ENCODE results near the gene TDRD3.
A peak's percentile ranks its signal among the peaks of the same experiment; 100 is the strongest.

The TDRD3 gene

DNA sequence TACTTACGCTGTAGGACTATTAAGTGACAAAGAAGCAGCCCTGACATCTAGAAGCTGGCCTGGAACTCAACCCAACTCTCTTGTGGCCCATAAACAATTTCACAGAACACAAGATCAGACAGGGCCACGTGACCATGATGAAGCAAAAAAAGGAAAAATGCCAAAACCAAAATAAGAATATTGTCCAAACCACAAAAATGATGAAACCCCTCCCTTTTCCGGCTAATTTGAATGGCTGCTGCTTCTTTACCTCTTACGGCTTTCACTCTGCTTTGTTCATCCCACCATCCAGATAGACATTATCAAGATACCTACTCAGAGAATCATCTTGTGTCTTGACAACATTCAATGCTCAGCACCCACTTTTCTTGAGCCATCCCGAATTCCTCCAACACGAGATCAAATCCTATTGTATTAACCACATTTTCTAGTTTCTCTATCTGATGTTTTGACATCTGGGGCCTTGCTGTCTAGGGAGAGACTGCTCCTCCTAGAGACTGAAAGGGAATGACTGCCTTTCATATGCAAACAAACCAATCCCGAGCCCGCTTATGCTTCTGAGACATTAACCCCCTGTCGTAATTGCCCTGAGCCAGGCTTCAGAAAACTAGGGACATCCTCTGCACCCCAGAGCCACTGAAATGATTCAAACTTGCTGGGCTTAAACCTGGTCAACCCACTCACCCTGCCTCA lies 186.3 kb downstream of the TDRD3 start:
- DNase-seq, result no peak

DNA sequence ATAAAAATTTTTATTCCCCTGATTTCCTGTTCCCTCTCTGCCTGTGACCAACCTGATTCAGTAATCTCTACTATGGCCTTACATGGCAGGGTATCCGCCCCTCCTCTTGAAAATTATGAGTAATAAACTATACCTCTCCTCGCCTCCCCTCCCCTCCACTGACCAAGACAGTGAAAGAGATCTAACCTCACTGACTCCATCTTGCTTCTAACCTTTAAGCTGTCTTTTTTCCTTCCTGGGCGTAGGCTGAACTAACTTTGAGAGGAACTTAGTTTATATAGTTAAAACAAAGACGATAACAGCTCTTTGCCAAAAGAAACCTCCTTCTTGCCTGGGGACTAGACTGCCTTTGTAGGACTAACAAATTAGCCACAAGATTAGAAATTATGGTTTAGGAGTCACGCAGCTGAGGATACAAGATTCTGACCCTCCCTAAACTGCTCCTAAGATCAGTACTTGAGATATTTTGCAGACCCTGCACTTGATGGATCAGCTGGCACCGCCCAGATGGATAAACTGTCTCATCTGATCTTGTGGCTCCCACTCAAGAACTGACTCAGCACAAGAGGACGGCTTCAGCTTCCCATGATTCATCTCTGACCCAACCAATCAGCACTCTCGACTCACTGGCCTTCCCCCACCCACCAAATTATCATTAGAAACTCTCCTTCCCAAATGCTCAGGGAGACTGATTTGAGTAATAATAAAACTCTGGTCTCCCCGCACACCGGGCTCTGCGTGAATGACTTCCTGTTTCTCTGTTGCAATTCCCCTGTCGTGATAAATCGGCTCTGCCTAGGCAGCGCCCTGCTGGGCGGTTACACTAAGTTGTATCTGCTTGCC lies 187.1 kb downstream of the TDRD3 start:
- no peak for DNase-seq

DNA sequence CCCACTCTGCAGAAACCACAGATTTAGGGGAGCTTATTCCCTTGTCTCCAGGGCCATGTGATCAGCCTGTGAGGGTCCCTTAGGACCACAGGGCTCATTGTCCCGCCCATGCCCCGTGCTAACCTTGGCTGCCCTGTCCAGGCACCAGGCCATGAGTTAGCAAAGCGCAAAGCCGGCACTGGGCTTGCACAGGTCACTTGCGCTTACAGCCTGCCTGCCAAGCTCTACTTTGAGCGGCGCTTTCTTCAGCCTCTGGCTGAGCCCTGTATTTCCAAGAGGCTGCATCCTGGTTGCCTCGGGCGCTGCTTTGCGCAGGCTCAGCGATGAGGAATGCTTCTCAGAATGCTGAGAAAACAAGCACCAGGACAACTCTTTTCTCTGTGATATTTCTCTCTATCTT lies 188.0 kb downstream of the TDRD3 start:
- no peak for DNase-seq

DNA sequence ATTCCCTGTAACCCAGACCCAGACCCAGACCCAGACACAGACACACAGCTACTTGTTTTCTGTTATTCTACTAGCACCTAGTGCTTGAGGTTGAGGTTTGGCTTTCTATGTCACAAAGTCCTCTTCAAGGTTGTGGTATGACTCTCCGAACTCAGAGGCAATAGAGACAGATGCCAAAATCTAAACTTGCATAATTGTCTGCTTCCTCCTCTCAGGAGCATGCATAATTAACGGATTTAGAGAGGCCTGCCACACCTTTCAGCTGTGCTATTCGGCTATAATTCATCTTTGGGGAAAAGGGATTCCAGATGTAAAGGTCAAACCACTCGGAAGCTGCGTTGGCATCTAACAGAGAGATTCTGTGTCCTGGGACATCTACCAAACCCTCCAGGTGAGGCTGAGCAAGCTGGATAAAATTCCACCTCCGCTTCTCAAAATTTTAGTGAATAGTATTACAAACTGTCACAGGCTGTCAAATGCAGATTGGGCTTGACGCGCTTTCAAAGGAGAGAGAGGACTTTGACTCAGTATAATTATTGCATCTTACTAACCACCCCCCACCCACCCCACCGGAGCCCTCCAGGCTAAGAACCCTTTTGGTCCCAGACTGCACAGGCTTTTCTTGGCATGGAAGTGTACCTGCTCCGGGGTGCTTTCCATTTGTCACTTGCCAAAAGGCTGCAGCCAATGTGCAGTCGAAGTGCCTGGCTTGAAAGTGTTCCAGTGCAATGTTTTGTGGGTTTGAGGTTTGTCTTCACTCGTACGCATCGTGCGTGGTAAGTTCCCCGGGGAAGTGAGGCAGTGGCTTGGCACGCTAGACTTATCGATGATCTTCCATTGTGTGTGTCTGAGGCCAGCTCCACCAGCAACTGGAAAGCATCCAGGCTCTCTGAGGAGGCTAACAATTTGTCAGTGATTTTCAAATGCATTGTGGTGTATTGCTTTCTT lies 194.1 kb downstream of the TDRD3 start:
- peak; percentile 27 for DNase-seq

DNA sequence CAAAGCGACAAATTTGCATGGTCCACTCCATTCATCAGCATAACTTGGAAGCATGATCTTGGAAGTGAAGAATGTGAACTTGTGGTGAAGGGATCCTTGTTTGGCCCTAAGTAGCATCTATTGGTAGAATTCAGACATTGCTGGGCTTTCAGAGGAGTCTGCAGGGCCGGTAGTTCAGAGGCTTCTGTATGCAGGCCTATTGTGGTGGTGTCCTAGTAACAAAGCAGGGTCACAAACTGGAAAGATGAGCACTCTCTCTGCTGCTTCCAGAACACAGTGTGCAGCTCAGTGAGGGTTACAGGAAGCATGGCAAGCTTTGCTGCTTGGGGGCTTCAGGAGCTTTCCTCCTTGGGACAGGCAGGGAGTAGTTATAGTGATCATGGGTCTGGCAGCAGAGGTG lies 206.0 kb downstream of the TDRD3 start:
- no peak for DNase-seq

DNA sequence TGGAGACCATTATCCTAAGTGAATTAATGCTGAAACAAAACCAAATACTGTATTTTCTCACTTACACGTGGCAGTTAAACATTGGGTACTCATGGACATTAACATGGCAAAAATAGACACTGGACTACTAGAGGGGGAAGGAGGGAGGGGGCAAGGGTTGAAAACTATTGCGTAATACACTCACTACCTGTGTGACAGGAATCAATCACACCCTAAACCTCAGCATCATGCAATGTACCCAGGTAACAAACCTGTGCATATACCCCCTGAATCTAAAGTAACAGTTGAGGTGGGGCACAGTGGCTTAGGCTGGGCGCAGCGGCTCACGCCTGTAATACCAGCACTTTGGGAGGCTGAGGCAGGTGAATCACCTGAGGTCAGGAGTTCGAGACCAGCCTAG lies 207.0 kb downstream of the TDRD3 start:
- DNase-seq, result no peak

DNA sequence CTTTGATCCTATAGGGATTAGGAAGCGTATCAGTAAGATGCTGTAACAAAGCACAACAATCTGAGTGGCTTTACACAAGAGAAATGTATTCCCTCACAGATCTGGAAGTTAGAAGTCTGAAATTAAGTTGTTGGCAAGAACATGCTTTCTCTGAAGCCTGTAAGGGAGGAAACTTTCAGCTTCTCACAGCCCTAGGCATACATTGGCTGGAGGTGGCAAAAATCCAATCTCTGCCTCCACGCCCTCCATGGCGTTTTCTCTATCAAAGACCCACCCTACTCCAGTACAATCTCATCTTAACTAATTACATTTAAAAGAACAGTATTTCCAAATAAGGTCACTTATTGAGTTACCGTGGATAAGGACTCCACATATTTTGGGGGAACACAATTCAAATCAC lies 211.9 kb downstream of the TDRD3 start:
- no peak for DNase-seq

DNA sequence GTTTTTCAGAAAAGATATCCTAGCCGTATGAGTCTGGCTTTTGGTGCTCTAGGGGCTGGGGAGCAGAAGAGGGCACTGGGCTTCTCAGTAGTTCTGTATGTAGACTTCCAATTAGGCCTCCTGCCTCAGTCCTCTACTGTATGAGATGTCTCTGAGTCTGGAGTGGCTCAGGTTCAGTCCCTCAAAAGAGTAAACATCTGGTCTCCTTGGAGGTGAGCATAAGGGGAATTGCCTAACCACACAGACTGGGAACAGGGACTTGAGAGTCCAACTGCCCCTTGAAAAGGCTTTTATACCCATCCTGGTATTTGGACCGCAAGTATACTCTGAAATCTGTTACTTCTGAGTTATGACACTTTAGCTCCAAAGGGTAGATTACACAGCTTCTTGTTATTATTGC lies 214.5 kb downstream of the TDRD3 start:
- no peak for DNase-seq

DNA sequence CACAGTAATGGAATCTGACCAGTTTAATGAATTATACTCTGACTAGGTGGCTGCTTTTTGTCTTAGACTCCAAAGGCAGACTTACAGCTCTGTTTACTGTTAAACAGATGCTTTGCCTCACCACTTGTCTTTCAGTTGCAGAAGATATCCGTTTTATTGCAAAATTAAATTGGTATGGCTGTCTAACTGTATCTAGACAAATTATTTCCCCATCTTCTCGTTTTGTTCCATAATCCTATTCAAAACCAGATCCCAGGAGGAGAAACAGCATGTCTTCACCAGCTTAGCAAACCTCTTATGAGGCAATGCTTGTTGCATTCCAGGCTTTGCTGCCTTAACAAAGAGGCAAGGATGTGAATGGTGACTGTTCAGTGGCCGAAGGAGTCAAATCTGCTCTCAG lies 215.6 kb downstream of the TDRD3 start:
- no peak for DNase-seq

DNA sequence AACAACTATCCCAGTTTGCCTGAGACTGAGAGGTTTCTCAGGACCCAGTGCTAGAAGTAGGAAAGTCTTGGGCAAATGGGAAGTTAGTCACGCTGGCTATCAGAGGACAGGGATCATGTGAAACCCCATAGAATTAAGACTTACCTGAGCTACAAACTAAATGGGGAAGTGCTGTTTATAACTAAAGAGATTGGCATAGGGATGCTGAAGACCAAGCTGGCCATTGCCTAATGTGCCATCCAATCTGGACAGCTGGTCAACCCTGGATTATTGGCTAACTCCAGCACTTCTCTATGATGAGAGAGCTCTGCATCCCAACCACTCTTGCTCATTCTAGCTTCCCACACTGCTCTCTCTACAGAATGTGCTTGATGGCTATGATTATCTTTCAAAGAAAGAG lies 216.1 kb downstream of the TDRD3 start:
- DNase-seq, result no peak

DNA sequence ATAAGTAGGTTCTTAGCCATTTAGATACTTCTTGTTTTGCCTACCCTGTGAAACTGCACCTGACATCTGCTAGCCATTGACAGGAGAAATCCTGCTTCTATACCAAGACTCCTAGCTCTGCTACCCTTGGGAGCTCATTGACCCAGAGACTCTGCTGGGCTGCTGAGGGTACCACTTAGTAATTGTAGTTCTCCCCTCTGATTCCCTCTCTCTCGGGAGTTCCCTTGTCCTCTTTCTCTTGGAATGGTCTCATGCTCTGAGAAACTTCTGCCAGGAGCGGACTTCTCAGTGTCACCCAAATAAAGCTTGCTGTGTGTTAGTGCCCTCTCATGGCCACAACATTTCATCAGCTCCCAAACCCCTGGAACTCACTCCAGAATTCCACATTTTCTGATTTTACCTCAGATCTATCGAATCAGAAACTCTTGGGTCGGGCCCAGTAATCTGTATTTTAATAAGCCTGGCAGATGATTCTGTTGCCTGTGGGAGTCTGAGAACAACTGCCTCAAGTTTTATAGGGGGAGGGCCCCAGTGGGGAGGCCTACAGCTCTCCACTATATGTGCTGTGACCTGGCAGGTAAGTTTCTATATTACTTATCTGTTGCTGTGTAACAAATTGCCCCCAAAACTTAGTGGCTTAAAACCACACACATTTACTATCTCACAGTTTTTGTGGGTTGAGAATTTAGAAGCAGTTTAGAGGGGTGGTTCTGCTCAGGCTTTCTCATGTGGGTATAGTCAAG lies 221.1 kb downstream of the TDRD3 start:
- DNase-seq, result no peak

DNA sequence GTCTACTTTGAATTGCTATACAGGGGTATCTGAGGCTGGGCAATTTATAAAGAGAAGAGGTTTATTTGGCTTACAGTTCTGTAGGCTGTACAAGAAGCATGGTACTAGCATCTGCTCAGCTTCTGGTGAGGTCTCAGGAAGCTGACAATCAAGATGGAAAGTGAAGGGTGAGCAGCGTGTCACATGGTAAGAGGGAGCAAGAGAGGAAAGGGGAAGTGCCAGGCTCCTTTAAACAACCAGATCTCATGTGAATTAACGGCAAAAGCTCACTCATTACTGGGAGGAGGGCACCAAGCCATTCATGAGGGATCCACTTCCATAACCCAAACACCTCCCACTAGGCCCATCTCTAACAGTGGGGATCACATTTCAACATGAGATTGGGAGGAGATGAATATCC lies 222.4 kb downstream of the TDRD3 start:
- no peak for DNase-seq

DNA sequence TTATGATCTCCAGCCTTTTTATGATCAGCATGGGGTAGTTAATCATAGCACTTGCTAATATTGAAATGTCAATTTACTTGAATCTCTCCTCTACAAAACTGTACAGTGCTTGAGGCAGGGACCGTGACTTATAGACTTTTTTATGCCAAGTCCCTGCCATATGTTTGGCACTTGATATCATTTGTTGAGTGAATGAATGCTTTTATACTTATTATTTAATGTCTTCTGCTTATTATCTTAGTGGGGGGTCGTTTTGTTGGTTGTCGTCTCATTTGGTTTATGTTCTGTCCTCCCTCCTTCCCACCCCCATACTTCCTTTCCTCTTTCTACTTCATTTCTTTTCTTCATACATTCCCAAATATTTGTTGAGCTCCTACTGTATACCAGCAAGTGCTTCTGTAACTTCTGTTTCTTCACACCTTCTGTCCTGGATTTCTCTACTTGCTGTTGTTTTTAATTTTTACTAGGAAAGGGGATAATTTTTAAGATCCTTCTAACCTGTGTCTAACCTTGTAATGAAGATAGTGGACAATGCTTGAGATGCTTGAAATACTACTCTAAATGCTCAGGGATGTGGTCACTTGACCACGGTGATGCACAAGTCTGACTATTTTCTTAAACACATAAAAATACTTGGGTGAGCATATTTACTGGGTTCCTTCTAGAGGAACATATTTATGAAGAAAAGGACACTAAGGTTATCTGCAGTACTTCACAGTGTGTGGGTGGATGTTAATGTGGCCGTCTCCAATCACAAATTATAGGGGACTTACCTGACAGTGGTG lies 223.8 kb downstream of the TDRD3 start:
- DNase-seq, result peak; percentile 69

DNA sequence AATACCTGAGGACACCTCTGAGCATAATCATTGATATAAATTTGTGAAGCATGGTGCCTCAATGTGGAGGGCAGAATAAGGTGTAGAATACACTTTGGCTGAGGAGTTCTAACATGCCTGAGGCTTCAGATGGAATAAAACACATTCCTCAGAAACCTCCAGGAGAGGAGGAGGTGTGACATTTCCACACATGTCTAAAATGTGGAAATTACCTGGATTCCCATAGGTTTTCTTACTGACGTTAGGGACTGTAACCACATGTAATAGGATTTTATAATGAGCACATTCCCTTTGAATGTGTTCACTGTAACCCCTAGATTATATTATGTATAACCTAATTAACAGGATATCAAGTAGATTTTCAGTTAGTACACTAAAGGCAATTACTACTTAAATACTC lies 226.1 kb downstream of the TDRD3 start:
- no peak for DNase-seq

All from DMS79 treated with DMSO at 0.1 percent for 48 hours (cell line).